AG09319 (cell line): ENCODE data around the gene SLC6A11.

Experiments
- DNase-seq: peaks from one replicate; pipeline ENCODE4 v3.0.0-alpha.2; 2010; ENCODE audit warnings: low read depth; ENCODE audit errors: extremely low read depth
- CTCF ChIP-seq: IDR thresholded peaks from 2 replicates; pipeline ENCODE4 v1.5.1; 2011; ENCODE audit warnings: low read depth, mild to moderate bottlenecking, inconsistent platforms, low read length, moderate library complexity

SLC6A11 gene

GRCh38 chr3:10774129-10774670 lies 41.8 kb upstream of the SLC6A11 start:
- TF ChIP-seq CTCF, result no peak
- no peak for DNase-seq

GRCh38 chr3:10774825-10775224 lies 41.2 kb upstream of the SLC6A11 start:
- DNase-seq, result no peak
- no peak for TF ChIP-seq CTCF

- TF ChIP-seq CTCF, result no peak
- DNase-seq, result no peak
These were observed 40.8 kb upstream of the SLC6A11 start for GRCh38 chr3:10775259-10775658.

- DNase-seq, result no peak
- no peak for TF ChIP-seq CTCF
These were observed 40.2 kb upstream of the SLC6A11 start for GRCh38 chr3:10775828-10776227.

GRCh38 chr3:10777627-10778026 lies 38.4 kb upstream of the SLC6A11 start:
- no peak for DNase-seq
- TF ChIP-seq CTCF, result no peak

GRCh38 chr3:10778492-10779292 lies 37.3 kb upstream of the SLC6A11 start:
- DNase-seq, result no peak
- TF ChIP-seq CTCF, result no peak

GRCh38 chr3:10779293-10779805 lies 36.7 kb upstream of the SLC6A11 start:
- DNase-seq, result no peak
- TF ChIP-seq CTCF, result no peak
